Left hindlimb (tissue), 1 donor: ENCODE results near the gene OR56A3.
"Not testable (repeated sequence)": the region's sequence is repeated elsewhere in the genome, so short reads cannot be mapped to it uniquely, and the experiment has no call there.

Experiments
- DNase-seq: peaks from one replicate; pipeline ENCODE4 v3.0.0-alpha.2; 2018

The OR56A3 gene, protein sequence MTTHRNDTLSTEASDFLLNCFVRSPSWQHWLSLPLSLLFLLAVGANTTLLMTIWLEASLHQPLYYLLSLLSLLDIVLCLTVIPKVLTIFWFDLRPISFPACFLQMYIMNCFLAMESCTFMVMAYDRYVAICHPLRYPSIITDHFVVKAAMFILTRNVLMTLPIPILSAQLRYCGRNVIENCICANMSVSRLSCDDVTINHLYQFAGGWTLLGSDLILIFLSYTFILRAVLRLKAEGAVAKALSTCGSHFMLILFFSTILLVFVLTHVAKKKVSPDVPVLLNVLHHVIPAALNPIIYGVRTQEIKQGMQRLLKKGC

DNA sequence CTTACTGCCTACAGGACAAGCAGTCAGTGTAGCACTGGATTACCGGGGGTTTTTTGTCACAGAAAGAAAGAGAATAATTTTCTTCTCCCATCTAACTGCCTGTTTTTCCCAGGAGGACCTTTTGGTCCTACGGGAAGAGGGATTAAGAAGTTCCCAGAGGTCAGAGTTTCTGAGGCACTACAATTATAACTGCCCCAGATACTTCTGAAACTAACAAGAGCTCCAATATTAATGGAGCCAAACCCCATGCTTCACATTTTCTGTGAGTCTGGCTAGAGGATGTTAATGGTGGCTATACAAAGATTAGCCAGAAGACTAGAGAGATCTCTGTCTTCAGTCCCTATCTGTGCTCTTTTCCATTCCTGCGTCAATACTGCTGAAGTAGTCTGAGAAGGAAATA, at the start of gene OR56A3:
Gene OR56A3 (plus strand): TSS at position 301 of the 400 bp plus-strand sequence. CDS start 5,096 bp downstream, outside the sequence.
- DNase-seq: no peak

DNA sequence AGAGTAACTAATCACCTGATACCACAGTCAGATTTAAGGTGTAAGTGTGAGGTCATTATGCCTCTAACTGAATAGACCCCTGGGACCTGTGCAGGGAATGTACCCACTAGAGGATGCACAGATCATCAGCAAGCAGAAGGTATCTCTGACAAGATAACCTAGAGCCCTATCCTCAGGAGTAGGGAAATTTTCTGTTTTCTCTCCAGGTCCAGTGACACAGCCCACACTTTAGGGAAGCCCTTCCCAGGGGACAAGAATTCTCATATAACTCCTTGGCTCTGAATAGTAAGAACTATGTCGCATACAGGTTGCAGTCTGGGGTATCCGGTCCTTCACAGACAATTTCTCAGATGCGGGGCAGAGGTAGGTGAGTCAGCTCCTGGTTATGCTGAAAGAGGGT, 49.1 kb upstream of the OR56A3 start, which contains the start of gene OR52E5:
Gene OR52E5 (plus strand): TSS at position 301 of the 400 bp plus-strand sequence. CDS start 7,569 bp downstream, outside the sequence.
- DNase-seq: no peak

DNA sequence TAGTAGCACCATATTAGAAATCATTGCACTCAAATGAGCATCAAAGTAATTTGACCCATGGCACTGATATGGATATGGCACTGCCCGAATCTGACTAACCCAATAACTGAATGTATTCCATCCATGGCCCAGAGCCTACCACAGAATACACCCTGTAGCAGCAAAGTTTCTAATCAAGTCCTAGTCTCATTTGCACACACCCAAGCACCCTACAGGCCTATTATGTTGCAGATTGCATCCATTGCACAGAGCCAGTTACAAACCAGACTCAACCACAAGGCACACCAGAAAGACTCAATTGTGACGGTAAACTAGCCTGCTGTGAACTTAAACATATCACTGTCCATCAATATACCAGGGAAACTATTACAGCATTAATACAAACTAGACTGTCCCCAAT, 42.5 kb upstream of the OR56A3 start:
- DNase-seq: no peak

DNA sequence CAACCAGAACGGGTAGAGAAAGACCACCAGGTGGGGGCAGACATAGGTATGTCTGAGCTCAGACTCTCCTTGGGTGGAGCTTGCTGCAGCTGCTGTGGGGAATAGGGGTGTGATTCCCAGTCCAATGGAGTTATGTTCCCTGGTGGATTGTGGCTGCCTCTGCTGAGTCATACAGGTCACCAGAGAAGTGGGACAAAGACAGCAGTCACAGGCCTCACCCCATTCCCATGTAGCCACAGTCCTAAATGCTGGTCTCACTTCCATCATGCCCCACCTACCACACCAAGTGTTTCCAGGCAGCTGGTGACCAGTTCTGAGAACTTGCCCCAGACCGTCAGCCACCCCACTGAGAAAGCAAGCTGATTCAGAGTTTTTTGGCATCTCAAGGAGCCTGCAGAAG, 31.5 kb upstream of the OR56A3 start:
- no peak for DNase-seq

DNA sequence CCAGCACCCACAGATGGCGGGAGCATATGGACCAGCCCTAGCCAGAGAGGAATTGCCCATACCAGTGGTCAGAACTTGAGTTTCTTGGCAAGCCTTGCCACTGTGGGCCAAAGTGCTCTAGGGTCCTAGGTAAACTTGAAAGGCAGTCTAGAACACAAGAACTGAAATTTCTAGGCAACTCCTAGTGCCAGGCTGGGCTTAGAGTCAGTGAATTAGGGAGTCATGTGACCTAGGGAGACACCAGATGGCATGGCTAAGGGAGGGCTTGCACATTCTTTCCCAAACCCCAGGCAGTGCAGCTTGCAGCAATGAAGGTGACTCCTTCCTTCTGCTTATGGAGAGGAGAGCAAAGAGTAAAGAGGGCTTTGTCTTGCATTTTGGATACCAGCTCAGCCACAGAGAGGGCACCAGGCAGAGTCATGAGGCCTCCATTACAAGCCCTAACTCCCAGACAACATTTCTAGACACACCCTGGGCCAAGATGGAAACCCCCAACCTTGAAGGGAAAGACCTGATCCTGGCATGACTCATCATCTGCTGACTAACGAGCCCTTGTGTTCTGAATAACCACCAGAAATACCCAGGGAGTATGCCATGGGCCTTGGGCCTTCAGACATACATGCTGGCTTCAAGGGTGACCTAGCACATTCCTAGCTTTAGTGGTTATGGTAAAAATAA, 19.2 kb upstream of the OR56A3 start:
- DNase-seq: no peak

DNA sequence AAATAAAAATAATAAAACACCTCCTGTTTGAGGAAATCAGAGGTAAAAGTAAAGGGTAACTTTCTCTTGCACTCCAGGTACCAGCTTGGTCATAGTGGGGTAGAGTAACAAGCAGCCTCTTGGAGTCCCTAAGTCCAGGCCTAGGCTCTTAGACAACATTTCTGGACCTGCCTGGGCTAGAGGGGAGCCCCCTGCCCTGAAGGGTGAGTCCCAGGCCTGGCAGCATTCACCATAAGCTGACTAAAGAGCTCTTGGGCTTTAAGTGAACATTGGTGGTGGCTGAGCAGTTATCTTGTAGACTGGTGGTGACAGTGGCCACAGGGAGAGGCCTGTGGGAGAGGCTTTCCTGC, 18.6 kb upstream of the OR56A3 start:
- DNase-seq: no peak

DNA sequence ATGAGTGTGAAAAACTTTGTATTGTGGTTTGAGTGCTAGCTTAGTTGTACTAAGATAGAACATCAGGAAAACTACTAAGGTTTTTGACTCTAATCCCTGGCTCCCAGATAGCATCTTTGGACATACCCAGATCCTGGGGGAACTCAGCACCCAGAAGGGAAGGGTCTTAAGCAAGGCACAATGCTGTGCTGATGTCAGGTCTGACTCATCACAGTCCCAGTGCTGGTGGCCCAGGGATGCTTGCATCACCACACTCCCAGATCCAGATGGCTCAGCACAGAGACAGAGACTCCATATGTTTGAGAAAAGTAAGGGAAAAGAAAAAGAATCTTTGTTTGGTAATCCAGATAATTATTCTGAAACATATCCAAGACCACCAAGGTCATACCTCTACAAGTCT, 18.3 kb upstream of the OR56A3 start:
- DNase-seq: no peak

DNA sequence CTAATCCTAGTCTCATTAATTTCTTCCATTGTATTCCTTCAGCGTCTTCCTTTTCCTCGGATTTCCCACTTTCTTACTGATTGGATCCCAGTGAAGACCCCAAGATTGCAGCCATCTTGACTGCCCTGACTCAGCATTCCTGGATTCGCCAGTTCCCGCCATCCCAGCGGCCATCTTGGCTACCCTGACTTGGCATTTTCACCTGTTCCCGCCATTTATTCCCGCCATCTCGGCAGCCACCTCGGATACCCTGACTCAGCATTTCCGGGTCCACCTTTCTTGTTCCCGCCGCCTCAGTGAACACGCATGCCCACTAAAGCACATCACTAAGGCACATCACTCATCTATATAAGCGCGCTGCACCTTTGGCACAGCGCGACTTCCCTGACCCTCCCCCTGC, 13.8 kb upstream of the OR56A3 start:
- no peak for DNase-seq

DNA sequence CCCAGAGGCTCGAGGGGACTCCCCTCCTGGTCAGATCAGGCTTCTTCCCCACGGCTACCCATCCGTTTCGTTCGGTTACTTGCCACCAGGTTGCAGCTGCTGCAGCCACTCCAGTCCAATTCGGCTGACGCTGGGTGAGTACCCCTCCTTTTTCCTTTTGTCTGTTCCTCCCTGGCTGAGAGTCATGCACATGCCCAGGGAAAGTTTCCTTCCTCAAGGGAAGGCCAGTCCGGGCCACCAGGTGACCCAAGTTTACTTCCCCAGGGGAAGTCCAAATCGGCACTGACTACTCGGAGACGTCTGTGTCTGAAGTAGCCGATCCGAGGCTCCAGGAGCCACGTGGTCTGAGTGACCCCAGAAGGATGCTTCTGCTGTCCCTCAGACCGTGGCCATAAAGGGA, 13.2 kb upstream of the OR56A3 start:
- no peak for DNase-seq

DNA sequence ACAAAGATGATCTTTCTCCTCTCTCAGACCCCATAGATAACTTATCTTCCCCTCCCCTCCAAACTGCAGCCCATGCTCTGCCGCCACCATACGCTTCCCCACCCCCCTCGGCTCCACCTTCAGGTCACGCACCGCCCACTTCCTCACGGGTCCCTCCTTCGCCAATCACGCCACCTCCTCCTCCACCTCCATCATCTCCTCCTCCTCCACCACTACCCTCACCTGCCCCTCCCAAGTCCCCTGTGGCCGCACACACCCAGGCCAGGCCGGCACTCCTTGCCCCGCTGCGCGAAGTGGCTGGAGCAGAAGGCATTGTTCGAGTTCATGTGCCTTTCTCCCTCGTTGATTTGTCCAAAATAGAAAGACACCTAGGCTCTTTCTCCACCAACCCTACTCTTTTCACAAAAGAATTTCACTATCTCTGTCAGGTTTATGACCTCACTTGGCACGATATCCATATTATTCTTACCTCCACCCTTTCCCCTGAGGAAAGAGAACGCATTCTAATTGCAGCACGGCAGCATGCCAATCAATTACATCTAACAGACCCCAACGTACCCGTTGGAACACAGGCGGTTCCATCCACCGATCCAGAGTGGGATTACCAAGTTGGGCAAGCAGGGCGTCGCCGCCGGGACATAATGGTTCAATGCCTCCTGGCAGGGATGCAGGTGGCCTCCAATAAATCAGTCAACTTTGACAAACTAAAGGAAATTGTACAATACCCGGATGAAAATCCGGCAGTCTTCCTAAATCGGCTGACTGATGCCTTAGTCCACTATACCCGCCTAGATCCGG, 12.3 kb upstream of the OR56A3 start:
- no peak for DNase-seq

DNA sequence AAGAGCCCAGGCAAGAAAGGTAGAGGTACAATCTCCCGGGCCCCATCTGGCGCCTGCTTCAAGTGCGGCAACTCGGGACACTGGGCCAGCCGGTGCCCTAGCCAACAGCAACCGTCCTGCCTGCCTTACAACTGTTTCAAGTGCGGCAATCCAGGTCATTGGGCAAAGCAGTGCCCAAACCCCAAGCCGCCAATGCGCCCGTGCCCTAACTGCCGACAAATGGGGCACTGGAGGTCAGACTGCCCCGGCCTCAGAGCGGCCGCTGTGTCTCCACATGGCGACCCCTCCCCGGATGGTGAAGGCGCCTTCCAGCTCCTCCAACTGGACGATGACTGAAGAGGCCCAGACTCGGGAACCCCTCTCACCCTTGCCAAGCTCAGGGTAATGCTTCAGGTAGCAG, 11.4 kb upstream of the OR56A3 start:
- no peak for DNase-seq

DNA sequence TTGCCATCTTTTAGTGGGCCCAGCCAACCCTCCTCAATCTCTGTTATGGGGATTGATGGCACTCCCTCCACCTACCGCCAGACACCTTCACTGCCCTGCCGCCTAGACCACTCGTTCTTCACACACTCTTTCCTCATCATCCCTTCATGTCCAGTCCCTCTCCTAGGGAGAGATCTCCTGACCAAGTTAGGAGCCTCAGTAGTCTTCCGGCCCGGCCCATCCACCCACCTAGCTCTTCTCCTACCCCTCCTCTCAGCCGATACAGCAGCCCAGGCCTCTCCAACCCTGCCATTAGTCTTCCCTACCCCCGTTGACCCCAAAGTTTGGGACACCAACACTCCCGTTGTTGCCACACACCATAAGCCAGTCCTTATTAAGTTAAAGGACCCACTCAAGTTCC, 11.0 kb upstream of the OR56A3 start:
- no peak for DNase-seq

DNA sequence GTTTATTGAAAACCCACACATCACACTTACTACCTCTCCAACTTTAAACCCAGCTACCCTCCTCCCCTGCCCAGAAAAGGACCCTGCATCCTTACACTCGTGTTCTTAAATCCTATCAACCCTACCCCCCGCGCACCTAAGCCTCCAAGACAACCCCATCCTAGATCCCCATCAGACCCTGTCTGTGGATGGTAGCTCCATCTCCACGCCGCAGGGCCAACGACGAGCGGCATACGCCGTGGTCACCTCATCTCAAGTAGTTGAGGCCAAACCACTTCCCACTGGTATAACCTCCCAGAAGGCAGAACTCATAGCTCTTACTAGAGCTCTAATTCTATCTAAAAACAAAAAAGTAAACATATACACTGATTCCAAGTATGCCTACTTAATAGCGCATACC, 9.4 kb upstream of the OR56A3 start:
- no peak for DNase-seq

DNA sequence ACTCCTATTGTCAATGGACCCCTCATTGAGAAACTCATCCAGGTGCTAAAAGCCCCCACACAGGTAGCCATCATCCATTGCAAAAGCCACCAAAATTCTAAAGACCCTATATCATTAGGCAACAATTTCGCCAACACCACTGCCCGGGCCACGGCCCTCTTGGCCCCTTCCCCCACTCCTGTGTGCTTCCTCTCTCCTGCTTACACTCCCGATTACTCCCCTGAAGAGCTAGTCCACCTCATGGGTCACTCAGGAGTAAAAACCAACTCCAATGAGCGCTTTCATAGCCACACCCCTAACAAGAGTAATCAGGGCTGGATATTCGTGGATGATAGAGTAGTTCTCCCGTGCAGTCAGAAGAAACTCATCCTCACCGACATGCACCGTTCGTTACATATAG, 8.9 kb upstream of the OR56A3 start:
- DNase-seq: no peak

DNA sequence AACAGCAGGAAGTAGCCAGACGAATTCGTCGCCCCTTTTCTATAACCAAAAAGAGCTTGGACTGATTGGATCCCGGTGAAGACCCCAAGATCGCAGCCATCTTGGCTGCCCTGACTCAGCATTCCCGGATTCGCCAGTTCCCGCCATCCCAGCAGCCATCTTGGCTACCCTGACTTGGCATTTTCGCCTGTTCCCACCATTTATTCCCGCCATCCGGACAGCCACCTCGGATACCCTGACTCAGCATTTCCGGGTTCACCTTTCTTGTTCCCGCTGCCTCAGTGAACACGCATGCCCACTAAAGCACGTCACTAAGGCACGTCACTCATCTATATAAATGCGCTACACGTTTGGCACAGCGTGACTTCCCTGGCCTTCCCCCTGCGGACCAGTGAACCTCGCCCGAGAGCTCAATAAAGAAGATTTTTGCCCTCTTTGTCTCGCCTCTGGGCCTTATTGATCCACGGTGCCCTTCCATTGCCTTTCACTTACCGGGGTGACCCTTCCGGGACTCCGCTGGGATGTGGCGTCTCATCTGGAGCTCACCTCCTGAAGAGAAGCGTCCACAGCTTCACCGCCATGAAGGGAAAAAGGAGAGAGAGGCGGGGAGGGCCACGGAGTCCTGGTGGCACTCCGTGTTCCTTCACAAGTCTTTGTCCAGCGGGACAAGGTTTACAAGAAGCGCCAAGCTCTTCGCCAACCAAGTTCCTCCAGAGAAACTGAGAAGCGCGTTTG, 4.0 kb upstream of the OR56A3 start:
- no peak for DNase-seq

DNA sequence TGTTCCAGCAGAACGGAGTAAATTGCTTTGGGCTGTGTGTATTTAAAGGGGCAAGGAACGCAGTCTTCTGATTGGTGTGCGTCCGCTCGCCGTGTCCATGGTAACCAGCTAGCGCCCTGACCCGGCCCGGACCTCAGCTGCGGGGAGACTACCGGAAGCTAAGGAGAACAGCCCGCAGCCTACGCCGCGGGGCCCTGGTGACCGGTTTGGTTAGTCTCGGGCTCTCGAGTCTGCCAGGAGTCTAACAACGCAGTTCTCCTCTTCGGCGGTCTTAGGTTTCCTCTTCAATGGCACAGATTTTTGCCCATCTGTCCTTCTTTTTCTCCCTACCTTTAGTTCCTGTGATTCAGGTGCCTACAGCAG, 3.5 kb upstream of the OR56A3 start:
- no peak for DNase-seq

DNA sequence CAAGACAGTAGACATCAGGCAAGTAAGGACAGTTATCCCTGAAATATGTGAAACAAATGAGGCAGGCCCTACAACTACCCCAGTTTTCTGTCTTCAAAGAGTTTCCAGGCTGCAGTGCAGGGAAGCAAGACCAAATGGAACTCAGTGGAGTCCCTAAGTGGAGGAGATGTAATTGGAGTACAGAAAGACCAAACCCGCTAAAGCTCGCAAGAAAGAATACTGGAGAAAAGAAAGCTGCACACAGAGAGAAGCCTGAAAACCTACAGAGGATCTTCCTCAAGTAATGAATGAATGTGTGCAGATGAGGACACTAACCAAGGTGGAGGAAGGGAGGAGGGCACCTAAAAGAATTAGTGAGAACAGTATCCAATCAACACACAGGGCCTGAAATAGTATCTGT, 1.3 kb upstream of the OR56A3 start:
- DNase-seq: no peak

DNA sequence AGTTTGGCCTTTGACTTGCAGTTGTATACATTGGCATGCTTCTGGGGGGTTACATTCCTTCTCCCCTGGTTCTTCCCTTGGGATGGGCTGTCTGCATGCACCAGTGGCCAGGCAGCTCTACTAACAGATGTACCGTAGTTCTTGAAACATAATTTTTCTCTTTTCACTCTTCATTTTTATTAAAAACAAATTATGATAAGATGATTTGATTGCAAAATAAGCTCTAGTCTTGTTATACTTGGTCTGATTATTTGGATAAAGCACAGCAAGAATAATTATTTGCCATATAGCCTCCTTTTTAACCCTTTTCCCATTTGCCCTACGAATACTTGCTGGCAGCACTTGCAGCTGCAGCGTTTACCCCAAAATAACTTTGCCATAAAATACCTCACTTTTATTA, 13.5 kb downstream of the OR56A3 start:
- DNase-seq: no peak

DNA sequence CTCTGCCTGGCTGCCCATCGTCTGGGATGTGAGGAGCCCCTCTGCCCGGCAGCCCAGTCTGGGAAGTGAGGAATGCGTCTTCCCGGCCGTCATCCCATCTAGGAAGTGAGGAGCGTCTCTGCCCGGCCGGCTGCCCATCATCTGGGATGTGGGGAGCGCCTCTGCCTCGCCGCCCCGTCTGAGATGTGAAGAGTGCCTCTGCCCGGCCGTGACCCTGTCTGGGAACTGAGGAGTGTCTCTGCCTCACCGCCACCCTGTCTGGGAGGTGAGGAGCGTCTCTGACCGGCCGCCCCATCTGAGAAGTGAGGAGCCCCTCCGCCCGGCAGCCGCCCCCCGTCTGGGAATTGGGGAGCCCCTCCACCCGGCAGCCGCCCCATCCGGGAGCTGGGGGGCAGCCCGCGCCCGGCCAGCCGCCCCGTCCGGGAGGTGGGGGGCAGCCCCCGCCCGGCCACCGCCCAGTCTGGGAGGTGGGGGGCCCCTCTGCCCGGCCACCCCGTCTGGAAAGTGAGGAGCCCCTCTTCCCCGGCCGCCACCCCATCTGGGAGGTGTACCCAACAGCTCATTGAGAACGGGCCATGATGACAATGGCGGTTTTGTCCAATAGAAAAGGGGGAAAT, 18.8 kb downstream of the OR56A3 start:
- DNase-seq: not testable (repeated sequence)

DNA sequence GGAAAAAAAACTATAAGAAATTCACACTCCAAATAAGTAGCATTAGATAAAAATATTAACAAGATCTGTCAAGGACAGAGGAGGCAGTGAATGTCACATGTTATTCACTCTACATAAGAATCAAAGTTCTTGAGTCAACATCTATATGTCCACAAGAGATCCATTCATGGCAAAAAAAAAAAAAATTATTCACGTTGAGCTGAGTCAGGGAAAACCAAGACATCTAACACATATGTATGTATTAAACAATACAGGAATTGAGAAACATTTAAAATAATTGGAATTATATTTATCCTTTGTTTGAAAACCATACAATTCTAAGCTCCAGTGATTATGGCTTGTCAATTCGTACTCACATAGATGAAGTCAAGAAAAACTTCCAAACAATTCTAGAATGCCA, 24.9 kb downstream of the OR56A3 start:
- DNase-seq: no peak

DNA sequence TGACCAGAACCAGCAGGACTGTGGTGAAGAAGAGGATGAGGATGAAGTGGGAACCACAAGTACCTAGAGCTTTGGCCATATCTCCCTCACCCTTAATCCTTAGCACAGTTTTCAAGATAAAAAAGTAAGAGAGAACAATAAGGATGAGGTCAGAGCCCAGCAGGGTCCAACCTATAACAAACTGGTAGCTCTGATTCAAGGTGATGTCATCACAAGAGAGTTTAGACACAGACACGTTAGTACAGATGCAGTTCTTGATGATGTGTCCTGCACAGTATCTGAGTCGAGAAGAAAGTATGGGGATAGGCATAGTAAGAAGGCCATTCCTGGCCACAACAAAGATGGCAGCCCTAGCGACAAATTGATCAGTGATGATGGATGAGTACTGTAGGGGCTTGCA, 25.7 kb downstream of the OR56A3 start:
- DNase-seq: no peak

DNA sequence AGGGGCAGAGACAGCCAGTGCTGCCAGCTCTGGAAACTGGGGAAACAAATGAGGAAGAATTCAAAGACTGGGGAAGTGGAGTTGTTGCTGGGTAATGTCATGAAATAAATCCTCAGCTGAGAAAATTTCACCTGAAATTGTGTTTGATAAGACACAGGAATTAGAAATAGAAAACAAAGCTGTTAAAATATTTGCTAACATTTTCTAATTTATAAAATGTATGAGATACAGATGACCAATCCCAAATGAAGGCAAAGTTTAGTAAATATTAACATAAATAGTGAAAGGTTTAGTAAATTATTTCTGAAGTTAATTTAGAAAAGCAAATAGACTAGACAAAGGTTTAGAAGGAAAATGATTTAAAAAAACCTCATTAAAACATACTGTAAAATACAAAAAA, 26.3 kb downstream of the OR56A3 start, which contains the start of gene OR56A5:
Gene OR56A5 (minus strand): TSS at position 101 of the 400 bp plus-strand sequence. CDS start 0 bp downstream, at position 101.
- DNase-seq: no peak

DNA sequence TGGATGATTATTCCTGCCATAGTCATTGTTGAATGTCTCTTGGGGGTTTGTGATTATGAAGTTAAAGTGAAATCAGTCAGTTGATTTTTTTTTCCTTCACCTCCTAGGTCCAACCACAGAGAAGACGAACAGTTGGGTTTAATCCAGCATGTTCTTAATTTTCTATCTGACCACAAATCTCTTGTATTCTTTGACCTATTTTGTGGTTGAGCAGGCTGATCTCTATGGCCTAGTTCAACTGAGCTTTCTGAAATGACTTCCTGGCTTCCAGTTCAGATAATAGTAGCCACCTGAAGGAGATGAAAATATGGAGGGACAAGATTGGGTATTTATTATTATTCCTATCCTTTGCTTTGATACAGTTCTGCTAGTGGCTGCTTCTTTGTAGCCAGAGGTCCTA, 31.5 kb downstream of the OR56A3 start:
- DNase-seq: no peak
